GM19397 (cell line): ENCODE results near the gene SEC31A.

Experiments used
- ATAC-seq: cut with Tn5 transposase; IDR thresholded peaks from one replicate; pipeline ENCODE4 v1.9.1; 2021; ENCODE audit warnings: mild to moderate bottlenecking, moderate library complexity; ENCODE audit not compliant: unreplicated experiment

Gene SEC31A

GRCh38 chr4:82797040-82797404, 93.9 kb downstream of the SEC31A start:
- ATAC-seq = no peak

DNA sequence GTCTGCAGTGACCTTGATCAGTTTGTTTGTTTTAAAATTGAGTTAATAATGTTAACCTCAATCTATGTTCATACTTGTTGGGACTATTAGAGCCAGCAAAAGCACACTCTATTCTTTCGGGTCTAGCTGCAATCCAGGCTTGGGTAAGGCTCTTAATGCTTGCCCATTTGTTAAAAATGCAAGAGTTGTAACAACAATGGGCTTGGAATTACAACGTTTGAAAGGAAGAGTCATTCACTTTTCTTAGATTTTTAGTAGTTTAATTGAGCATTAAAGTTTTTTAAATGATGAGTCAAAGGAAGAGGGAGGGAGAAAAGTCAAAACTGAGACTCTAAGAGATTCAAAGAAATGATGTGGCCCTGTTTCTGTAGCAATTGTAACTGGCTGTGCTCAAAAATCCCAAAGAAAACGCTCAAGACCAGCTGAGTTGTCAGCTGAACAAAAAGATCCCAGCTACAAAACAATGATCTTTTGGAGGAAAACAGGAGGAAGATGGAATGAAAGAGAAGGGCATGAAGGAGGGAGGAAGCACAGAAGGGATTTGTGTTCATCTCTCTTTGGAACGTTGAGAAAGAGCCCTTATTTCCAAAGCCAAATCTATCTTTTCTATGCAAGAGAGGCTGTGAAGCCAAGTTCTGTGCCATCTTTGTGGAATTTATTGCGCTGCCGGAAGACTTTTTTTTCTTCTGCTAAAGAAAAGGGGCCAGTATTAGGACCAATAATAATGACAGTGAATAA, 97.9 kb downstream of the SEC31A start:
- no peak for ATAC-seq

DNA sequence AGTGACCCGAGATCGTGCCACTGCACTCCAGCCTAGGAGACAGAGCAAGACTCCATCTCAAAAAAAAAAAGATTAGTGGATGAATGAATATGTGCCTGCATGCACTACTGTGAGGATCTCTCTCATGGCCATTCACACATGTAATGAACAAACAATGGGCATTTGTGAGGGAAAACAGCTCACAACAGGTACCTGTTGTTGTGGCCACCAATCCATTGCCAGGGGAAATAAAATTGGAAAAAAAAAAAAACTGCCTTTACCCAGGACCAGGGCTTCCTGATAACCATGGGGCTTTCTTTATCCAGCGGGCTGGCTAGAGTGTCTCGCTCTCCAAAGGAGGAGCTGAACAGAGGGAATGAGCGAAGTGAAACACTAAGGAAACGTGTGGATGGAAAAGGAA, 99.8 kb downstream of the SEC31A start:
- no peak for ATAC-seq

DNA sequence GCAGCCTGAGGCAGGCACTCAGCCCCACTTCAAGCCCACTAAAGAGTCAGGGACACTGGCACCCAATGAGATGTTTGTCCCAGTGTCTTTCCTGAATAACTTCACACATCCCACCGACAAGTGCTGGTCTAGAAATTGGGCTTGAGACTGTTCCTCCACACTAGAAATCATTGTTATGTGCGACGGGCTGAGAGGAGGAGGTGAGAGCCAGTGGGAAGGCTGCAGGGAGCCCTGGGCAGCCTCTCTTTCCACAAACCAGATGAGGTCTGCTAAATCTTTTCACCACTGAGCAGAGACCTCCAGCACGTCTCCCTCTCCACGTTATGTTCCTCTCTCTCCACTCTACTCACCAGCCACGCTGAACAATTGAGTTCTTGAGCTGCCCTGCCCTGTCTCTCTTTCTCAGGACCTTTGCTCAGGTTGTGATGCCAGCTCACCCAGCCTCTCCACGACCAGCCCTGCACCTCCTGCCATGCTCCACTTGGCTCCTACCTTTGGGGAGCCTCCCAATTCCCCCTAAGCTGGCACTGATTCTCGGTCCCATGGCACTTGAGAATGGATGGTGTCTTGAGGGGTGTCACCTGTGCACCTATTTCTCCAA, 100.8 kb downstream of the SEC31A start:
- ATAC-seq = no peak

- no peak for ATAC-seq
Observed at GRCh38 chr4:82789025-82789776, 101.8 kb downstream of the SEC31A start.

DNA sequence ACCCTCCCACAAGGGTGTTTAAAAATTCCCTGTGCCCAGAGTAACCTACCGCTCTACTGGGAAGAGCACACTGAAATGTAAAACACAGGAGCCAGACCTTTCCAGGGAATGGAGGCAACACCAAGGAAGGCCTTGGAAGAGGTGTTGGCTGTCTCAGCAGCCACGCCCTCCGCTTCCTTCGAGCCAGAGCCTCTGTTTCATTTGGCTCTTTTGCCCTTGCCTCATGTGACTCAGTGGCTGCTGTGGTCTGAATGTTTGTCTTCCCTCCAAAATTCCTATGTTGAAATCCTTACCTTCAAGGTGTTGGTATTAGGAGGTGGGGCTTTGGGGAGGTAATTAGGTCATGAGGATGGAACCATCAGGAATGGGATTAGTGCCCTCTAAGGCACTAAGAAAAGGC, 103.6 kb downstream of the SEC31A start:
- no peak for ATAC-seq

DNA sequence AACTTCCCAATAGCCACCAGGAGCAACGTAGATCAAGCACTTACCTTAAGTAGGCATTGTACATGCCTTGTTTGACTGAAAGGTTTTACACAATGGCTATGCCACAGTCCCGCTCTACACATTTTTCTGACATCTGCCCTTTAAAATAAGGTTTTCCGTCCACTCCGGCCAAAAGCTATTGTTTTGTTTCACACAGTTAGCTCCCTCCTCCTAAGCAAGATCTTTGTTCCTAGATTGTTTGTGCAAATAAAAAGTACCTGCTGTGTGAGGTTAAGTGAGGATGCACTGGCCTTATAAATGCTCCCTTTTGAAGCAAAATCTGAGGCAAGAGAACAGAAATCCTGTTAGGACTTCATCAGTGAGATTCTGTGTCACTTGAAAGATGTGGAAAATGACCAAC, 104.1 kb downstream of the SEC31A start:
- no peak for ATAC-seq

DNA sequence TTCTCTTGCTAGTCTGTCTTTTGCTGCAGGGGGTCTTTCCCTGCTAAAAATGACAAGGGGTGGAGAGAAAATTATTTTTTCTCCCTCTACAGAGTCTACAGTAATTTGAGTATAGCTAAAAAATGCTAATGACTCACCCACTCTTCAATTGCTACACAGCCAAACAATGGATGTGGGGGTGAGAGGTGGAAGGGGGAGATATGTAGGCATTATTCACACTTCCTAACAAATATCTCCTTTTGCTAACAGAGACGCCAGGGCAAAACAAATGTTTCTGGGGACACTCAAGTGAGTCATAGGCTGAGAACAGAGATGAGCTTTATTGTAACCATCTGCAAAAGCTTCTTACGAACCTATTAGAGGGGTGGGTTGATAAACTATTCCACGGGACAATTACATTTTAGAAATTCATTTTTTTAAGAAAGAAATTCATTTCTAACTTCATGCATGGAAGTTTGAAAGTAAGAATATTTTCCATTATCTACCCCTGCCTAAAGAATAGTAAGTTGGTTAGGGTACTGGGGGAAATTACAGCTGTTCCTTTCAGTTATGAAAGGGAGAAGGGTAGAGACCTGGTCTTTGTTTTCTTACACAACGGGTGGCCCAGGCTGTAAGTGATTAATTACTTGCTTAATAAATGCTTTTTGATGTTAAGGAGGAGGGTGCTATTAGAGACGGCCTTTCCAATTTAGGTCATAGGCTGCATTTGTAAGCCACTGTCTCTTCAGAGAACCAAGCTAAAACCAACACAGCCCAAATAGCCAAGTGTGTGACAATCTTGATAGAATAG, 105.1 kb downstream of the SEC31A start:
- ATAC-seq = no peak

GRCh38 chr4:82784681-82785610, 106.0 kb downstream of the SEC31A start:
- ATAC-seq = no peak

GRCh38 chr4:82782626-82783345, 108.2 kb downstream of the SEC31A start:
- no peak for ATAC-seq

DNA sequence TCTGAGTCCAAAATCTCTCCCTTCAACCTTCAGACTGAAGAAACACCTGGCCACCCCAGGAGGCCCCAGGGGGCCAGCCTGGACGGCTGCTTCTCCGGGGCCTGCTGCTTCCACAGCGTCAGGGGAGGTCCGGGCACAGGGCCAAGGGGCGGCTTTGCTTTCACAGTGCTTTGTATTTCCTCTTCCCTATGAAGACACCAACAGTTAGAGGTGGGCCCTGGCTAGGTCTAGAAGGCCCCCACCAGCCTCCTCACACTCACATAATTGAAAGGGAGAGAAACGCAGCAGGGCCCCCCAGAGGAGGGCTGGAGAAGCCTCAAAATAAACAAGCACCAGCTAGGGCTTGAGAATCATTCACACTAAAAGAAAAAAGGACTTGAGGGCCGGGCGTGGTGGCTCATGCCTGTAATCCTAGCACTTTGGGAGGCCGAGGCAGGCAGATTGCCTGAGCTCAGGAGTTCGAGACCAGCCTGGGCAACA, 110.2 kb downstream of the SEC31A start:
- peak; percentile 77 for ATAC-seq

GRCh38 chr4:82780170-82780751, 110.7 kb downstream of the SEC31A start:
- ATAC-seq = no peak

GRCh38 chr4:82779032-82779431, 111.9 kb downstream of the SEC31A start:
- no peak for ATAC-seq

GRCh38 chr4:82777857-82778525, 113.0 kb downstream of the SEC31A start:
- no peak for ATAC-seq

- ATAC-seq = no peak
Observed at GRCh38 chr4:82776925-82777542, 113.9 kb downstream of the SEC31A start.

- ATAC-seq = no peak
Observed at GRCh38 chr4:82775243-82775642, 115.7 kb downstream of the SEC31A start.

GRCh38 chr4:82774711-82775171, 116.2 kb downstream of the SEC31A start:
- ATAC-seq = no peak

DNA sequence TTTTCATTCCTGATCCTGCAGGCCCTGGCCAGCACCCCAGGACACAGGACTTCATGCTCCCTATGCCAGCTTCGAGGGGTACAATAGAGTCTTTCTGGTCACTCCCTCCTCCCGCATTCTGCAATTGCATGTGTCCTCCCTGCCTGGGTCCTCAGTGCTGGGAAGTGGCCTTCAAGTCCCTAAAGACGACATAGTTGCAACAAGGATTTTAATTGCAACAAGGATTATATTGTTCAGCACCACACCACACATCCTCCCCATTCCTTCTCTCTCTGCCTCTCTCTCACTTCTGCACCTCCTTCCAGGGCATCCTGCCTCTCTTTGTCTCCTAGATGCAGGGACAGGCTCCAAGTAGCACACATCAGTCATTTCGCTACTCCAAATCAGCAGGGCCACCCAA, 117.9 kb downstream of the SEC31A start:
- ATAC-seq = no peak
